ENCODE data around the gene OR6C65. TPM values are rescaled to one million over a fixed set of nuclear protein-coding genes. Genes with fewer than 3 reads are reported as not detected.

Gene OR6C65
- polyA plus RNA-seq, 3 donors, result not detected

DNA sequence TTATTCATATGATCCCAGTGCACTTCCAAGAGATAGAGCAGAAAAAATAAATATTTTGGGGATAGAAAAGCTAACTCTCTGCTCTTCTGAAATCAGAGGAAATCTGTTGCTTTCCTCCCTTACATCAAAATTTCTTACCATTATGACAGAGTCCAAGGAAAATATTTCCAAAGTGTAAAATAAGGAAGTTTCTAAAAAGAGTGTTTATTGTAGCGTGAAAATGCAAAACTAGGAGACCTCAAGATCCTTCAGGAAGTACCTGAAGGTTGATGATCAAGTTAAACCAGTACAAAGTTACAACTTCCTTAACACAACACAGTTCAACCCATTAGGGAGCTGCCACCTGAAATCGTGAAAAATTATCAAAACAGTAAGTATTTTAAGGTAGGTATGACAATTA lies 43.4 kb downstream of the OR6C65 start, which contains the start of gene OR6C2:
TSS of gene OR6C2 (plus strand) at position 301 of the 400 bp plus-strand sequence. CDS start 8,138 bp downstream, outside the sequence.
- H3K27me3 ChIP-seq (ENCODE audit: control insufficient read depth in 2 of 2, insufficient read depth in 2 of 2, low read length in 2 of 2), result no peaks in the 10 kb centered on the region
- H3K27ac ChIP-seq (ENCODE audit: low read depth in 1 of 2, low read length in 2 of 2), result no peak within 1 kb of the TSS
- no CpG with 5 or more reads among the region's 2 CpGs for WGBS (ENCODE audit: insufficient coverage)
- intact Hi-C loops (cut with micrococcal nuclease), result no loop called here
- peaks cover 25% of the 10 kb centered on the region for H3K4me1 Mint-ChIP-seq
- TF ChIP-seq, protein P1, sequence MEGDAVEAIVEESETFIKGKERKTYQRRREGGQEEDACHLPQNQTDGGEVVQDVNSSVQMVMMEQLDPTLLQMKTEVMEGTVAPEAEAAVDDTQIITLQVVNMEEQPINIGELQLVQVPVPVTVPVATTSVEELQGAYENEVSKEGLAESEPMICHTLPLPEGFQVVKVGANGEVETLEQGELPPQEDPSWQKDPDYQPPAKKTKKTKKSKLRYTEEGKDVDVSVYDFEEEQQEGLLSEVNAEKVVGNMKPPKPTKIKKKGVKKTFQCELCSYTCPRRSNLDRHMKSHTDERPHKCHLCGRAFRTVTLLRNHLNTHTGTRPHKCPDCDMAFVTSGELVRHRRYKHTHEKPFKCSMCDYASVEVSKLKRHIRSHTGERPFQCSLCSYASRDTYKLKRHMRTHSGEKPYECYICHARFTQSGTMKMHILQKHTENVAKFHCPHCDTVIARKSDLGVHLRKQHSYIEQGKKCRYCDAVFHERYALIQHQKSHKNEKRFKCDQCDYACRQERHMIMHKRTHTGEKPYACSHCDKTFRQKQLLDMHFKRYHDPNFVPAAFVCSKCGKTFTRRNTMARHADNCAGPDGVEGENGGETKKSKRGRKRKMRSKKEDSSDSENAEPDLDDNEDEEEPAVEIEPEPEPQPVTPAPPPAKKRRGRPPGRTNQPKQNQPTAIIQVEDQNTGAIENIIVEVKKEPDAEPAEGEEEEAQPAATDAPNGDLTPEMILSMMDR (IDR thresholded peaks at IDR 0.05), result no peak
- peaks cover 15 to 16% of the 10 kb centered on the region in 2 donors for H3K4me1 ChIP-seq (ENCODE audit: control insufficient read depth in 1 of 2, insufficient read depth in 2 of 2, low read length in 2 of 2)
- peaks cover 3 to 5% (median 4%) of the 10 kb centered on the region in 3 donors for H3K27me3 Mint-ChIP-seq (ENCODE audit: low read depth in 3 of 3)
- DNase-seq, result no peak
- H3K9ac ChIP-seq (ENCODE audit: insufficient read depth, low read length, poor library complexity, severe bottlenecking), result no peak within 1 kb of the TSS
- H3K36me3 Mint-ChIP-seq, result no peaks in the 10 kb centered on the region
- H3K79me2 ChIP-seq (ENCODE audit: insufficient read depth, low read length), result no peaks in the 10 kb centered on the region
- no peak within 1 kb of the TSS for H3K27ac Mint-ChIP-seq
- no peak within 1 kb of the TSS for H2AFZ ChIP-seq (ENCODE audit: insufficient read depth, low read depth, low read length, poor library complexity, severe bottlenecking)
- peaks cover 8 to 10% of the 10 kb centered on the region in 2 donors for H3K9me3 ChIP-seq (replicated peaks in 1 of 2; ENCODE audit: control insufficient read depth in 1 of 2, insufficient read depth in 1 of 2, low read length in 2 of 2)
- H3K4me2 ChIP-seq (replicated peaks; ENCODE audit: extremely low read depth, low read length, poor library complexity, severe bottlenecking), result no peak within 1 kb of the TSS
- H3K36me3 ChIP-seq (replicated peaks in 1 of 2; ENCODE audit: control insufficient read depth in 1 of 2, insufficient read depth in 2 of 2, low read length in 2 of 2), result no peaks in the 10 kb centered on the region
- H3K4me3 ChIP-seq (replicated peaks in 1 of 3; ENCODE audit: low read depth in 2 of 3, low read length in 3 of 3), result no peak within 1 kb of the TSS
- peaks cover 11 to 24% (median 17%) of the 10 kb centered on the region in 7 donors for H3K9me3 Mint-ChIP-seq
- no peaks in the 10 kb centered on the region for H4K20me1 ChIP-seq (ENCODE audit: insufficient read depth, low read length)
- H3K4me3 Mint-ChIP-seq, result no peak within 1 kb of the TSS

DNA sequence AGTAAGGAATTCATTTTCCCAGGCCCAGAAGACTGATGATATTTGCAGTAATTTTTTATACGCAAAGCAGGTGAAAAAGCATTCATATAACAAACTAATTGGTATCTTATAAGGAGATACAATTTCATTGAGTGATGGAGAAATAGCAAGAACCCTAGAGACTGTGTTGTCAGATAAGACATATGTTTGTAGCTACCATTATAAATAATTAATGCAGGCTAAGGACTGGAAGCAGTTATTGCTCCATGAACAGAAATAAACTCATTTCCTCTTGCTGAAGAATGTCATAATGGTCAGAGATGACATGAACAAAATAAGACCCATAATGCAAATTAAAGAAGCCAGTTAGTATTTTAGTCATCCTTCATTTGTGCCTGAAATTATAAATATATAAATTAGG lies 45.0 kb downstream of the OR6C65 start:
- H3K4me3 Mint-ChIP-seq, result no peak overlapping the region
- no peaks in the 10 kb centered on the region for H3K79me2 ChIP-seq (ENCODE audit: insufficient read depth, low read length)
- no peak overlapping the region for H3K4me2 ChIP-seq (replicated peaks; ENCODE audit: extremely low read depth, low read length, poor library complexity, severe bottlenecking)
- H2AFZ ChIP-seq (ENCODE audit: insufficient read depth, low read depth, low read length, poor library complexity, severe bottlenecking), result no peak overlapping the region
- no peaks in the 10 kb centered on the region for H3K27me3 ChIP-seq (ENCODE audit: control insufficient read depth in 2 of 2, insufficient read depth in 2 of 2, low read length in 2 of 2)
- peaks cover 25% of the 10 kb centered on the region for H3K4me1 Mint-ChIP-seq
- peaks cover 6 to 23% (median 12%) of the 10 kb centered on the region in 7 donors for H3K9me3 Mint-ChIP-seq
- intact Hi-C loops (cut with micrococcal nuclease), result no loop called here
- H3K27ac ChIP-seq (ENCODE audit: low read depth in 1 of 2, low read length in 2 of 2), result no peak overlapping the region
- H3K36me3 Mint-ChIP-seq, result no peaks in the 10 kb centered on the region
- peaks cover 2 to 3% (median 2%) of the 10 kb centered on the region in 3 donors for H3K27me3 Mint-ChIP-seq (ENCODE audit: low read depth in 3 of 3)
- H3K27ac Mint-ChIP-seq, result no peak overlapping the region
- no CpG with 5 or more reads among the region's 1 CpG for WGBS (ENCODE audit: insufficient coverage)
- no peak for DNase-seq
- no peaks in the 10 kb centered on the region for H4K20me1 ChIP-seq (ENCODE audit: insufficient read depth, low read length)
- H3K36me3 ChIP-seq (replicated peaks in 1 of 2; ENCODE audit: control insufficient read depth in 1 of 2, insufficient read depth in 2 of 2, low read length in 2 of 2), result no peaks in the 10 kb centered on the region
- H3K9me3 ChIP-seq (replicated peaks in 1 of 2; ENCODE audit: control insufficient read depth in 1 of 2, insufficient read depth in 1 of 2, low read length in 2 of 2), result peaks cover 6 to 10% of the 10 kb centered on the region in 2 donors
- no peak overlapping the region for H3K9ac ChIP-seq (ENCODE audit: insufficient read depth, low read length, poor library complexity, severe bottlenecking)
- peaks cover 15 to 16% of the 10 kb centered on the region in 2 donors for H3K4me1 ChIP-seq (ENCODE audit: control insufficient read depth in 1 of 2, insufficient read depth in 2 of 2, low read length in 2 of 2)
- TF ChIP-seq, protein P1 (IDR thresholded peaks at IDR 0.05), result no peak
- H3K4me3 ChIP-seq (replicated peaks in 1 of 3; ENCODE audit: low read depth in 2 of 3, low read length in 3 of 3), result no peak overlapping the region

Measured in CD14-positive monocyte (primary cell).